Calu3 (cell line): ENCODE data around the gene GRAP2. TPM values are rescaled to one million over a fixed set of nuclear protein-coding genes. Genes with fewer than 3 reads are reported as not detected.

Experiments
- BruUV-seq: library from RNA; stranded (reverse); fragments of 400-500 nt; replicated peaks from 2 replicates; lab custom pipeline; 2021; lab: Mats Ljungman, UMichigan
- CTCF ChIA-PET: fragments of 300-600 bp; sonication (Branson Sonifier 250); formaldehyde crosslinking; loops from one replicate; lab custom pipeline; 2022; ENCODE audit warnings: antibody characterized with exemption; lab: Charles Lee
- DNase-seq: peaks from one replicate; pipeline ENCODE4 v3.0.0; 2022
- H3K27ac Mint-ChIP-seq: one replicate; pipeline ENCODE4 v1.8.0; 2022; ENCODE audit warnings: mixed read lengths; ENCODE audit not compliant: unreplicated experiment
- H3K27me3 Mint-ChIP-seq: one replicate; pipeline ENCODE4 v1.8.0; 2022; ENCODE audit warnings: mixed read lengths; ENCODE audit not compliant: unreplicated experiment
- H3K36me3 Mint-ChIP-seq: one replicate; pipeline ENCODE4 v1.8.0; 2022; ENCODE audit warnings: mild to moderate bottlenecking, moderate library complexity, mixed read lengths; ENCODE audit not compliant: insufficient read depth, unreplicated experiment
- H3K4me1 Mint-ChIP-seq: one replicate; pipeline ENCODE4 v1.8.0; 2022; ENCODE audit warnings: mild to moderate bottlenecking, low read depth, mixed read lengths; ENCODE audit not compliant: unreplicated experiment
- H3K4me3 Mint-ChIP-seq: one replicate; pipeline ENCODE4 v1.8.0; 2022; ENCODE audit warnings: mild to moderate bottlenecking, low read depth, moderate library complexity, mixed read lengths; ENCODE audit not compliant: unreplicated experiment
- H3K9me3 Mint-ChIP-seq: one replicate; pipeline ENCODE4 v1.8.0; 2022; ENCODE audit warnings: low read depth, mixed read lengths; ENCODE audit not compliant: unreplicated experiment
- intact Hi-C: fragments of 100-400 bp; cut with micrococcal nuclease; formaldehyde crosslinking; loops from one replicate; pipeline ENCODE4 v1.10.0; 2022; ENCODE audit not compliant: unreplicated experiment
- total RNA-seq: library from RNA; stranded (reverse); gene quantifications from 2 replicates; pipeline ENCODE4 v1.2.3, GENCODE V29; 2022
- TF ChIP-seq, protein P1 (sequence below): fragments of 200-600 bp; IDR thresholded peaks from one replicate; pipeline ENCODE4 v1.8.0; 2022; ENCODE audit warnings: antibody characterized with exemption; ENCODE audit not compliant: unreplicated experiment

GRAP2 gene
- total RNA-seq, 1 experiment from 2014 or later = not detected

DNA sequence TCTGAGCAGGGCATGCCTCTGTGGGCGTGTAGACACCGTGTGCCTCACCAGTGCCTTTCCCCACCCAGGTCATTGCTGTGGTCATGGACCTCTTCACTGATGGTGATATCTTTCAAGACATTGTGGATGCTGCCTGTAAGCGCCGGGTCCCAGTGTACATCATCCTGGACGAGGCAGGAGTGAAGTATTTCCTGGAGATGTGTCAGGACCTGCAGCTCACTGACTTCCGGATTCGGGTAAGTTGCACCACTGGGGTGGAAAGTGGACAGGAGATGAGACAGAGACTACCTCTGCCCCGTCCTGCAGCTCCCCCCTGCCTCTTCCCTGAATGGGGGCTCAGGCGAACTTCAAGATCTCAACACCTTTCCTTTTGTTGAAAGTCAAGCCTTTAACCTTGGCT lies 118.2 kb downstream of the GRAP2 start:
- DNase-seq = no peak
- peaks cover 7% of the 10 kb centered on the region for H3K36me3 Mint-ChIP-seq
- H3K27ac Mint-ChIP-seq = no peak overlapping the region
- intact Hi-C loops = no loop called here
- TF ChIP-seq, protein P1, sequence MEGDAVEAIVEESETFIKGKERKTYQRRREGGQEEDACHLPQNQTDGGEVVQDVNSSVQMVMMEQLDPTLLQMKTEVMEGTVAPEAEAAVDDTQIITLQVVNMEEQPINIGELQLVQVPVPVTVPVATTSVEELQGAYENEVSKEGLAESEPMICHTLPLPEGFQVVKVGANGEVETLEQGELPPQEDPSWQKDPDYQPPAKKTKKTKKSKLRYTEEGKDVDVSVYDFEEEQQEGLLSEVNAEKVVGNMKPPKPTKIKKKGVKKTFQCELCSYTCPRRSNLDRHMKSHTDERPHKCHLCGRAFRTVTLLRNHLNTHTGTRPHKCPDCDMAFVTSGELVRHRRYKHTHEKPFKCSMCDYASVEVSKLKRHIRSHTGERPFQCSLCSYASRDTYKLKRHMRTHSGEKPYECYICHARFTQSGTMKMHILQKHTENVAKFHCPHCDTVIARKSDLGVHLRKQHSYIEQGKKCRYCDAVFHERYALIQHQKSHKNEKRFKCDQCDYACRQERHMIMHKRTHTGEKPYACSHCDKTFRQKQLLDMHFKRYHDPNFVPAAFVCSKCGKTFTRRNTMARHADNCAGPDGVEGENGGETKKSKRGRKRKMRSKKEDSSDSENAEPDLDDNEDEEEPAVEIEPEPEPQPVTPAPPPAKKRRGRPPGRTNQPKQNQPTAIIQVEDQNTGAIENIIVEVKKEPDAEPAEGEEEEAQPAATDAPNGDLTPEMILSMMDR = no peak
- no peaks in the 10 kb centered on the region for H3K27me3 Mint-ChIP-seq
- H3K4me3 Mint-ChIP-seq = no peak overlapping the region
- H3K9me3 Mint-ChIP-seq = no peaks in the 10 kb centered on the region
- CTCF ChIA-PET = no interaction called here
- no TSS peak for BruUV-seq
- H3K4me1 Mint-ChIP-seq = peaks cover 19% of the 10 kb centered on the region

- DNase-seq = no peak
- H3K27ac Mint-ChIP-seq = no peak overlapping the region
- intact Hi-C loops = no loop called here
- TF ChIP-seq, protein P1 = no peak
- no peaks in the 10 kb centered on the region for H3K27me3 Mint-ChIP-seq
- H3K36me3 Mint-ChIP-seq = peaks cover 7% of the 10 kb centered on the region
- H3K4me1 Mint-ChIP-seq = peaks cover under 1% of the 10 kb centered on the region
- BruUV-seq = no TSS peak
- H3K9me3 Mint-ChIP-seq = no peaks in the 10 kb centered on the region
- CTCF ChIA-PET = no interaction called here
- H3K4me3 Mint-ChIP-seq = no peak overlapping the region
Measured at GRCh38 chr22:40020956-40021355, 120.1 kb downstream of the GRAP2 start.

DNA sequence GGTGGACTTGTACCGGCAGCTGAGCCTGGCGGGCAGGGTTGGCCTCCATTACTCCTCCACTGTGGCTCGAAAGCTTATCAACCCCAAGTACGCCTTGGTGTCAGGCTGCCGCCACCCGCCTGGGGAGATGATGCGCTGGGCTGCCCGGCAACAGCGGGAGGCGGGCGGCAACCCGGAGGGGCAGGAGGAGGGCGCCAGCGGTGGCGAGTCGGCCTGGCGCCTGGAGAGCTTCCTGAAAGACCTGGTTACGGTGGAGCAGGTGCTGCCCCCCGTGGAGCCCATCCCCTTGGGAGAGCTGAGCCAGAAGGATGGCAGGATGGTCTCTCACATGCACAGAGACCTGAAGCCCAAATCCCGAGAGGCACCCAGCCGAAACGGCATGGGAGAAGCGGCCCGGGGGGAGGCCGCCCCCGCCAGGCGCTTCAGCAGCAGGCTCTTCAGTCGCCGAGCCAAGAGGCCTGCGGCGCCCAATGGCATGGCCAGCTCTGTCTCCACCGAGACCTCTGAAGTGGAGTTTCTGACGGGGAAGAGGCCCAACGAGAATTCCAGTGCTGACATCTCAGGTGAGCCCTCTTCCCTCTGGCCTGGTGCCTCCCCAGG lies 120.6 kb downstream of the GRAP2 start:
- Mint-ChIP-seq H3K4me3 (no peak overlapping the region), H3K27me3 (no peaks in the 10 kb centered on the region), H3K36me3 (peaks cover 7% of the 10 kb centered on the region), H3K4me1 (no peaks in the 10 kb centered on the region), H3K27ac (no peak overlapping the region), H3K9me3 (no peaks in the 10 kb centered on the region)
- CTCF ChIA-PET = no interaction called here
- no peak for DNase-seq
- TF ChIP-seq, protein P1 = no peak
- intact Hi-C loops = no loop called here
- BruUV-seq = no TSS peak

DNA sequence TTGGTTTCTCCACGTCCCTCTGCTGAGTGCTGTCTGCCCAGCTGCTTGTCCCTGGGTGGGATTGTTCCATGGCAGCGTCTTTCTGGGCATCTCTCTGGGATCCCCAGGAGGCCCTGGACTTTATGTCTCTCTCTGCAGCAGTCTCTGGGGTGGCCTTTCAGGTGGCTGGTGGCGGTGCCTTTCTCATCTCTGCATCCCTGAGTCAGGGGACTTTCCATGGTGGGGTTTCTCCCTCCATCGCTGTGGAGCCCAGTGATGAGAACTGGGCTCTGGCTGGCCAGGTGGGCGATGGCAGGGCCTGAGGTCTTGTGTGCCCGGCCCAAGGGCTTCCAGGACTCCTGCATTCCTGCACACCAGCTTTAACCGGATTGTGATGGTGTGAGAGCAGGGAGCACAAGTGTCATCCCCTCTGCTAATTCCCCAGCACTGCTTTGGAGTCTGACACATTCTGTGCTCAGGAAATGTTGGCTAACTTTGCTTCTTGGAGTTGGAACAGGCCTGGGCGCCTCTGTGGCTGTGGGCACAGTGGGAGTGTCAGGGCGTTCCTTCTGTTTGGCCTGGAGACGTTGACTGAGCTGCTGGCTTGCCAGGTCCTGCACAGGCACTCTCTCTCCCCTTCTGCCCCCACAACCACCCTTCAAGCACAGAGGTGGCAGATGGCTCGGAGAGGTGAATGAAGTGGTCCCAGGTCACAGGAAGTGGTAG lies 121.8 kb downstream of the GRAP2 start:
- no peak overlapping the region for H3K4me3 Mint-ChIP-seq
- no peak overlapping the region for H3K27ac Mint-ChIP-seq
- intact Hi-C loops = no loop called here
- no peaks in the 10 kb centered on the region for H3K27me3 Mint-ChIP-seq
- BruUV-seq = no TSS peak
- CTCF ChIA-PET = no interaction called here
- TF ChIP-seq, protein P1 = no peak
- H3K36me3 Mint-ChIP-seq = peaks cover 7% of the 10 kb centered on the region
- DNase-seq = no peak
- H3K9me3 Mint-ChIP-seq = no peaks in the 10 kb centered on the region
- no peaks in the 10 kb centered on the region for H3K4me1 Mint-ChIP-seq

Other genes with a start within 250 kb of the GRAP2 start
- not detected in 2 replicates for gene ENTHD1, start 7.3 kb upstream of the GRAP2 start, total RNA-seq
- not detected in 2 replicates for gene TMA7B, start 59.3 kb downstream of the GRAP2 start, total RNA-seq
- 21.0 and 21.9 TPM in 2 replicates for gene FAM83F, start 93.9 kb downstream of the GRAP2 start, total RNA-seq